B cell (primary cell): ENCODE measurements around the gene CDKN2B. TPM values are rescaled to one million over a fixed set of nuclear protein-coding genes. Genes with fewer than 3 reads are reported as not detected.

Experiments
- ATAC-seq: fragments of 200-7000 bp; cut with Tn5 transposase; one replicate; pipeline ENCODE4 v1.10.0; 2021; ENCODE audit warnings: low read depth, mild to moderate bottlenecking, moderate number of reproducible peaks, moderate library complexity
- CTCF ChIA-PET: fragments of 350-600 bp; sonication (Branson Sonifier 250); formaldehyde crosslinking; loops from one replicate; lab custom pipeline; 2021; ENCODE audit warnings: antibody characterized with exemption, inconsistent platforms; lab: Charles Lee
- POLR2A ChIA-PET: fragments of 350-600 bp; sonication (Branson Sonifier 250); formaldehyde crosslinking; loops from one replicate; lab custom pipeline; 2021; ENCODE audit warnings: antibody characterized with exemption; lab: Charles Lee
- DNase-seq: peaks from one replicate; pipeline ENCODE4 v3.0.0; 2013
- H2AFZ ChIP-seq: 2 replicates; pipeline ENCODE4 v1.6.1; 2012; ENCODE audit warnings: mild to moderate bottlenecking, low read depth, low read length; ENCODE audit not compliant: insufficient read depth, poor library complexity, severe bottlenecking
- H3K27ac ChIP-seq, 2 donors: 1 replicate in 1 of 2; 2 replicates in 1 of 2; pipeline ENCODE4 v1.5.1; 2012 to 2013; ENCODE audit warnings: low read length in 2 of 2, mild to moderate bottlenecking in 2 of 2, moderate library complexity in 1 of 2
- H3K27me3 ChIP-seq, 4 experiments: fragments of 200-600 bp in 1 of 4; sonication (generic) in 1 of 4; replicated peaks in 1 of 4; 1 replicate in 2 of 4; 2 replicates in 2 of 4; pipeline versions ENCODE4 v1.6.1 to v1.7.0; 2013 to 2016; ENCODE audit warnings: low read length in 3 of 4, mild to moderate bottlenecking in 2 of 4, mixed read lengths in 1 of 4, moderate library complexity in 1 of 4; ENCODE audit not compliant: insufficient read depth in 4 of 4, control insufficient read depth in 3 of 4; ENCODE audit errors: control extremely low read depth in 1 of 4
- H3K36me3 ChIP-seq, 2 experiments: replicated peaks in 1 of 2; 1 replicate in 1 of 2; 2 replicates in 1 of 2; pipeline versions ENCODE4 v1.6.1 to v1.7.1; 2013; ENCODE audit warnings: low read length in 1 of 2; ENCODE audit not compliant: insufficient read depth in 2 of 2, control insufficient read depth in 1 of 2; ENCODE audit errors: control extremely low read depth in 1 of 2, extremely low read depth in 1 of 2
- H3K4me1 ChIP-seq, 2 donors: fragments of 200-600 bp in 1 of 2; sonication (generic) in 1 of 2; 1 replicate in 1 of 2; 2 replicates in 1 of 2; pipeline versions ENCODE4 v1.5.1 to v1.6.1; 2013 to 2017; ENCODE audit warnings: low read length in 2 of 2; ENCODE audit not compliant: control insufficient read depth in 2 of 2, insufficient read depth in 2 of 2
- H3K4me2 ChIP-seq: replicated peaks from 2 replicates; pipeline ENCODE3; 2012; ENCODE audit warnings: mild to moderate bottlenecking, low read depth, low read length; ENCODE audit not compliant: poor library complexity, severe bottlenecking
- H3K4me3 ChIP-seq, 5 experiments: fragments of 200-600 bp in 1 of 5; sonication (generic) in 1 of 5; 1 replicate in 3 of 5; 2 replicates in 2 of 5; pipeline versions ENCODE4 v1.5.1 to v1.7.0; 2011 to 2016; ENCODE audit warnings: low read length in 4 of 5, mild to moderate bottlenecking in 4 of 5, low read depth in 2 of 5, control low read depth in 1 of 5, moderate library complexity in 1 of 5; ENCODE audit not compliant: insufficient read depth in 1 of 5; ENCODE audit errors: control extremely low read depth in 1 of 5, extremely low read depth in 1 of 5
- H3K79me2 ChIP-seq: fragments of 200-600 bp; sonication (generic); one replicate; pipeline ENCODE4 v1.6.0; 2016; ENCODE audit warnings: low read length; ENCODE audit not compliant: control insufficient read depth, insufficient read depth
- H3K9ac ChIP-seq: fragments of 200-600 bp; sonication (generic); 2 replicates; pipeline ENCODE4 v1.6.1; 2017; ENCODE audit warnings: mild to moderate bottlenecking, low read length, moderate library complexity
- H3K9me3 ChIP-seq, 3 donors: one replicate each; pipeline versions ENCODE4 v1.6.1 to v1.7.1; 2013; ENCODE audit warnings: low read length in 2 of 3; ENCODE audit not compliant: control insufficient read depth in 2 of 3, insufficient read depth in 1 of 3; ENCODE audit errors: control extremely low read depth in 1 of 3
- H4K20me1 ChIP-seq: 2 replicates; pipeline ENCODE4 v1.6.0; 2012; ENCODE audit warnings: mild to moderate bottlenecking, low read length; ENCODE audit not compliant: insufficient read depth, control insufficient read depth, poor library complexity, severe bottlenecking
- H3K27ac Mint-ChIP-seq: one replicate; pipeline ENCODE4 v1.8.0; 2021; ENCODE audit warnings: mixed read lengths
- H3K27me3 Mint-ChIP-seq: one replicate; pipeline ENCODE4 v1.8.0; 2021; ENCODE audit warnings: mixed read lengths
- H3K4me1 Mint-ChIP-seq: one replicate; pipeline ENCODE4 v1.8.0; 2021; ENCODE audit warnings: mixed read lengths
- H3K4me3 Mint-ChIP-seq: one replicate; pipeline ENCODE4 v1.8.0; 2021; ENCODE audit warnings: mixed read lengths
- H3K9me3 Mint-ChIP-seq: one replicate; pipeline ENCODE4 v1.8.0; 2022; ENCODE audit warnings: mixed read lengths; ENCODE audit not compliant: insufficient read depth
- EZH2 ChIP-seq: IDR thresholded peaks from 2 replicates; pipeline ENCODE4 v1.6.1; 2012; ENCODE audit warnings: borderline replicate concordance, low read depth, mild to moderate bottlenecking, moderate library complexity, low read length; ENCODE audit not compliant: insufficient read depth, poor library complexity, severe bottlenecking
- WGBS: methylation state at CpG from one replicate; pipeline ENCODE4 v1.1.5; 2013; ENCODE audit warnings: missing lambda C conversion rate; ENCODE audit not compliant: insufficient coverage; 5-methylcytosine and 5-hydroxymethylcytosine counted together
- intact Hi-C: fragments of 100-400 bp; cut with micrococcal nuclease; formaldehyde crosslinking; loops from one replicate; pipeline ENCODE4 v1.10.0; 2022
- polyA plus RNA-seq: library from polyadenylated mRNA; depleted of rRNA; stranded (reverse); fragments of >200 nt; gene quantifications from 2 replicates; pipeline ENCODE4 v1.2.3, GENCODE V29; 2012
- total RNA-seq, 2 donors: library from RNA; stranded (reverse); fragments of 120-200 nt in 1 of 2; gene quantifications; 1 replicate in 1 of 2; 2 replicates in 1 of 2; pipeline versions ENCODE4 v1.2.3 to v1.2.4, GENCODE V29; 2013 to 2022
- TF ChIP-seq, protein P1 (sequence below): fragments of 200-600 bp; IDR thresholded peaks from one replicate; pipeline ENCODE4 v1.8.0; 2022; ENCODE audit warnings: antibody characterized with exemption, mild to moderate bottlenecking

Gene CDKN2B
- total and polyA plus RNA-seq, 2 donors (not counting 1 experiment from before 2014, with no cell fraction given) = 0.36 to 0.42 TPM

DNA sequence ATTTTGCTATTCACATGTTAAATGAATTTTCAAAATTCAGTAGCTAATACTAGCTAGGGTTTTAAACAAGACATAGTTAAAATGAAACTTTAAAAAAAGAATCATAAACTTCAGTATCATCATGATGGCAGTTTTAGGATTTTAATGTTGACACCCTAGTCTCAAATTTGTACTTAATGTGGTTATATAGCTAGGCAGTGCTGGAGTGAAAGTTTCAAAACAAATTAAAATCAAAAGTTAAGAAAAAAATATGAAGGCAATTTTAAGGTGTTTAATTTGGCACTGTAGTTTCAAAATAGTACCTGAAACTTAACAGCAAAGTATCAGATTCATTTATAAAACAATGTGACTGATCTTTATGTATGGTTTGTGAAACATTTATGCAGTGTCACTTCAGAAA, 19.3 kb upstream of the CDKN2B start:
- ChIA-PET POLR2A (no interaction called here), CTCF (no interaction called here)
- peaks cover 8% of the 10 kb centered on the region for H3K4me1 Mint-ChIP-seq
- no peak for ATAC-seq
- no peak overlapping the region for H3K27ac Mint-ChIP-seq
- no peaks in the 10 kb centered on the region for H3K27me3 ChIP-seq
- H3K4me2 ChIP-seq = no peak overlapping the region
- H2AFZ ChIP-seq = no peak overlapping the region
- intact Hi-C loops = no loop called here
- TF ChIP-seq, protein P1, sequence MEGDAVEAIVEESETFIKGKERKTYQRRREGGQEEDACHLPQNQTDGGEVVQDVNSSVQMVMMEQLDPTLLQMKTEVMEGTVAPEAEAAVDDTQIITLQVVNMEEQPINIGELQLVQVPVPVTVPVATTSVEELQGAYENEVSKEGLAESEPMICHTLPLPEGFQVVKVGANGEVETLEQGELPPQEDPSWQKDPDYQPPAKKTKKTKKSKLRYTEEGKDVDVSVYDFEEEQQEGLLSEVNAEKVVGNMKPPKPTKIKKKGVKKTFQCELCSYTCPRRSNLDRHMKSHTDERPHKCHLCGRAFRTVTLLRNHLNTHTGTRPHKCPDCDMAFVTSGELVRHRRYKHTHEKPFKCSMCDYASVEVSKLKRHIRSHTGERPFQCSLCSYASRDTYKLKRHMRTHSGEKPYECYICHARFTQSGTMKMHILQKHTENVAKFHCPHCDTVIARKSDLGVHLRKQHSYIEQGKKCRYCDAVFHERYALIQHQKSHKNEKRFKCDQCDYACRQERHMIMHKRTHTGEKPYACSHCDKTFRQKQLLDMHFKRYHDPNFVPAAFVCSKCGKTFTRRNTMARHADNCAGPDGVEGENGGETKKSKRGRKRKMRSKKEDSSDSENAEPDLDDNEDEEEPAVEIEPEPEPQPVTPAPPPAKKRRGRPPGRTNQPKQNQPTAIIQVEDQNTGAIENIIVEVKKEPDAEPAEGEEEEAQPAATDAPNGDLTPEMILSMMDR = no peak
- TF ChIP-seq EZH2 = no peak
- no peak overlapping the region for H3K4me3 ChIP-seq
- H3K9ac ChIP-seq = no peak overlapping the region
- no peaks in the 10 kb centered on the region for H3K36me3 ChIP-seq
- no peaks in the 10 kb centered on the region for H3K9me3 ChIP-seq
- H3K4me1 ChIP-seq = peaks cover 3 to 6% of the 10 kb centered on the region in 2 donors
- no peak for DNase-seq
- H3K27me3 Mint-ChIP-seq = peaks cover 3% of the 10 kb centered on the region
- H3K4me3 Mint-ChIP-seq = no peak overlapping the region
- no peaks in the 10 kb centered on the region for H4K20me1 ChIP-seq
- no peaks in the 10 kb centered on the region for H3K9me3 Mint-ChIP-seq
- no peak overlapping the region for H3K27ac ChIP-seq
- H3K79me2 ChIP-seq = peaks cover 5% of the 10 kb centered on the region

DNA sequence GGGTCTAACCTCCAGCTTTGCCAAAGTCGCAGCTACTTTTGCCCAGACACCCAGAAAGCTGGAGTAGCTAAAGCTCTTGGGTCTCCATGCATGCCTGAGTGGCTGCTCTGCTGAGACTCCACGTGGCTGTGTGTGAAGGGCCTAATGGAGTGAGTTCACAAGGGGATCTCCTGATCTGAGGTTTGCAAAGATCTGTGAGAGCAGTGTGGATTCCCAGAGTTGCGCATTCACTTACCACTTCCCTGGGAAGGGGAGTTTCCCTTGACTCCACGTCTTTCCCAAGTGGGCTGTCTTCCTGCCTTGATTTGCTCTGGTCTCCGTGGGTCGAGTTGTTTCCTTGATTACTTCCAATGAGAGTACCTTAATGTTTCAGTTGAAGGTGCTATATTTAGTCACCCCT, 17.6 kb upstream of the CDKN2B start:
- Histone ChIP-seq H3K36me3 (no peaks in the 10 kb centered on the region), H3K79me2 (peaks cover 5% of the 10 kb centered on the region), H3K4me1 (peaks cover 3 to 6% of the 10 kb centered on the region in 2 donors), H4K20me1 (no peaks in the 10 kb centered on the region), H3K9ac (no peak overlapping the region), H3K9me3 (no peaks in the 10 kb centered on the region), H3K4me2 (no peak overlapping the region), H2AFZ (no peak overlapping the region), H3K27ac (no peak overlapping the region), H3K4me3 (no peak overlapping the region), H3K27me3 (no peaks in the 10 kb centered on the region)
- Mint-ChIP-seq H3K4me3 (no peak overlapping the region), H3K27me3 (peaks cover 3% of the 10 kb centered on the region), H3K4me1 (peaks cover 8% of the 10 kb centered on the region), H3K27ac (no peak overlapping the region), H3K9me3 (peaks cover 2% of the 10 kb centered on the region)
- POLR2A ChIA-PET = interaction anchor here (0.6 kb wide), 1 partner anchor 77 kb away, joined by 4 read pairs; no protein-coding TSS in a partner anchor
- TF ChIP-seq, protein P1 = no peak
- TF ChIP-seq EZH2 = no peak
- ATAC-seq (no peak), DNase-seq (no peak)
- 52% methylated on average over 2 of the region's 6 CpGs for WGBS
- intact Hi-C loops = no loop called here
- CTCF ChIA-PET = no interaction called here
